SK-N-SH (cell line): ENCODE measurements around the gene ZC3H7B. TPM values are rescaled to one million over a fixed set of nuclear protein-coding genes. Genes with fewer than 3 reads are reported as not detected.

Experiments used
- CTCF ChIA-PET: fragments of 300-600, 350-600 bp; formaldehyde crosslinking; extraction: SDS; loops from one replicate; lab custom pipeline; 2021; lab: Yijun Ruan, JAX
- POLR2A ChIA-PET: fragments of 350-600 bp; sonication (Branson Sonifier 250); formaldehyde crosslinking; extraction: SDS; loops from one replicate; lab custom pipeline; 2020; ENCODE audit warnings: antibody characterized with exemption, inconsistent platforms; lab: Yijun Ruan, JAX
- DNase-seq: peaks from one replicate; pipeline ENCODE4 v3.0.0; 2012
- H2AFZ ChIP-seq: fragments of 200-600 bp; sonication (generic); 2 replicates; pipeline ENCODE4 v1.8.1; 2016; ENCODE audit warnings: antibody characterized with exemption, mild to moderate bottlenecking, low read depth
- H3F3A ChIP-seq: fragments of 200-600 bp; sonication (generic); replicated peaks from 2 replicates; pipeline ENCODE3; 2016; ENCODE audit warnings: antibody characterized with exemption, mild to moderate bottlenecking; ENCODE audit not compliant: insufficient read depth
- H3K27ac ChIP-seq, 2 experiments: fragments of 200-500 bp in 1 of 2; fragments of 200-600 bp in 1 of 2; sonication (Bioruptor generic) in 1 of 2; sonication (generic), shearing (Covaris generic) in 1 of 2; 2 replicates each; pipeline versions ENCODE4 v1.5.1 to v1.6.1; 2014 to 2016; ENCODE audit warnings: low read depth in 2 of 2, inconsistent platforms in 1 of 2, low read length in 1 of 2, mild to moderate bottlenecking in 1 of 2, mixed read lengths in 1 of 2
- H3K27me3 ChIP-seq: fragments of 200-600 bp; sonication (generic), shearing (Covaris generic); 2 replicates; pipeline ENCODE4 v1.6.1; 2016; ENCODE audit warnings: mixed run types; ENCODE audit not compliant: insufficient read depth
- H3K36me3 ChIP-seq, 2 experiments: fragments of 200-500 bp in 1 of 2; fragments of 200-600 bp in 1 of 2; sonication (Bioruptor generic) in 1 of 2; sonication (generic) in 1 of 2; replicated peaks in 1 of 2; 2 replicates each; pipeline versions ENCODE3 to v1.5.1; 2014 to 2016; ENCODE audit warnings: low read length in 1 of 2, mild to moderate bottlenecking in 1 of 2; ENCODE audit not compliant: insufficient read depth in 2 of 2, control insufficient read depth in 1 of 2
- H3K4me1 ChIP-seq, 2 experiments: fragments of 200-500 bp in 1 of 2; fragments of 200-600 bp in 1 of 2; sonication (Bioruptor generic) in 1 of 2; sonication (generic), shearing (Covaris generic) in 1 of 2; 2 replicates each; pipeline versions ENCODE4 v1.5.1 to v1.6.1; 2014 to 2016; ENCODE audit warnings: low read depth in 1 of 2, low read length in 1 of 2, mixed run types in 1 of 2; ENCODE audit not compliant: insufficient read depth in 2 of 2, control insufficient read depth in 1 of 2
- H3K4me2 ChIP-seq: fragments of 200-600 bp; sonication (generic), shearing (Covaris generic); 2 replicates; pipeline ENCODE4 v1.6.1; 2017; ENCODE audit warnings: mixed run types
- H3K4me3 ChIP-seq, 2 experiments: fragments of 200-500 bp in 1 of 2; fragments of 200-600 bp in 1 of 2; sonication (Bioruptor generic) in 1 of 2; sonication (generic), shearing (Covaris generic) in 1 of 2; 2 replicates each; pipeline versions ENCODE4 v1.5.1 to v1.8.1; 2014 to 2016; ENCODE audit warnings: low read depth in 2 of 2, inconsistent platforms in 1 of 2, low read length in 1 of 2, mild to moderate bottlenecking in 1 of 2, mixed read lengths in 1 of 2, moderate library complexity in 1 of 2
- H3K79me2 ChIP-seq: fragments of 200-600 bp; sonication (generic); 2 replicates; pipeline ENCODE4 v1.8.1; 2017; ENCODE audit warnings: mild to moderate bottlenecking; ENCODE audit not compliant: insufficient read depth
- H3K9ac ChIP-seq: fragments of 200-600 bp; sonication (generic); 2 replicates; pipeline ENCODE4 v1.6.1; 2017; ENCODE audit warnings: mixed run types
- H3K9me2 ChIP-seq: fragments of 200-600 bp; sonication (generic); 2 replicates; pipeline ENCODE4 v1.6.1; 2017; ENCODE audit warnings: mixed run types
- H3K9me3 ChIP-seq: fragments of 200-600 bp; sonication (generic); 2 replicates; pipeline ENCODE4 v1.6.1; 2017; ENCODE audit warnings: mixed run types, mild to moderate bottlenecking, moderate library complexity
- H4K20me1 ChIP-seq: fragments of 200-600 bp; sonication (generic); 2 replicates; pipeline ENCODE4 v1.6.1; 2017; ENCODE audit warnings: mild to moderate bottlenecking, mixed run types; ENCODE audit not compliant: insufficient read depth
- ELF1 ChIP-seq: IDR thresholded peaks from 2 replicates; pipeline ENCODE4 v1.4.0; 2012
- EZH2phosphoT487 ChIP-seq: fragments of 200-600 bp; sonication (generic); IDR thresholded peaks from 2 replicates; pipeline ENCODE4 v1.6.1; 2017; ENCODE audit warnings: low read depth, mixed run types, mild to moderate bottlenecking, antibody characterized with exemption, moderate library complexity, borderline replicate concordance
- FOXJ3 ChIP-seq: sonication (generic); formaldehyde crosslinking; IDR thresholded peaks from 2 replicates; pipeline ENCODE4 v1.5.1; 2020; ENCODE audit warnings: mild to moderate bottlenecking, missing genetic modification reagents
- FOXM1 ChIP-seq: IDR thresholded peaks from 2 replicates; pipeline ENCODE4 v1.4.0; 2012; ENCODE audit warnings: low read depth, mild to moderate bottlenecking
- NFIC ChIP-seq: IDR thresholded peaks from 2 replicates; pipeline ENCODE4 v1.4.0; 2012; ENCODE audit warnings: borderline replicate concordance
- NRF1 ChIP-seq: IDR thresholded peaks from 2 replicates; pipeline ENCODE4 v1.6.1; 2012; ENCODE audit warnings: low read depth, mild to moderate bottlenecking, low read length
- REST ChIP-seq: IDR thresholded peaks from 2 replicates; pipeline ENCODE4 v1.6.1; 2012; ENCODE audit warnings: mild to moderate bottlenecking, low read depth, low read length, moderate library complexity
- SMC3 ChIP-seq: IDR thresholded peaks from 2 replicates; pipeline ENCODE4 v1.6.1; 2012; ENCODE audit warnings: low read depth, low read length, improper control_type of control experiment
- TEAD4 ChIP-seq: IDR thresholded peaks from 2 replicates; pipeline ENCODE4 v1.4.0; 2012; ENCODE audit warnings: mild to moderate bottlenecking, borderline replicate concordance; ENCODE audit not compliant: insufficient read depth
- YY1 ChIP-seq: IDR thresholded peaks from 2 replicates; pipeline ENCODE4 v1.4.0; 2012; ENCODE audit warnings: low read depth, mild to moderate bottlenecking
- WGBS: methylation state at CpG from one replicate; pipeline ENCODE4 v1.1.6; 2017; ENCODE audit warnings: low lambda C conversion rate; 5-methylcytosine and 5-hydroxymethylcytosine counted together
- polyA plus RNA-seq, 3 experiments: library from polyadenylated mRNA; depleted of rRNA; stranded (reverse); fragments of >200 nt; gene quantifications; 2 replicates each; pipeline ENCODE4 v1.2.3, GENCODE V29; 2012
- TF ChIP-seq, protein P1 (sequence below): fragments of 150-350 bp; IDR thresholded peaks from 2 replicates; pipeline ENCODE4 v1.6.1; 2016; ENCODE audit warnings: mild to moderate bottlenecking, low read depth, low read length
- TF ChIP-seq, protein P2 (sequence below): fragments of 200-600 bp; sonication (generic); IDR thresholded peaks from 2 replicates; pipeline ENCODE4 v1.6.1; 2017; ENCODE audit warnings: antibody characterized with exemption, mild to moderate bottlenecking, moderate library complexity

ZC3H7B gene
- polyA plus RNA-seq, 1 of the 3 experiments (the other 2 are of a cell fraction), result 27.1 TPM

DNA sequence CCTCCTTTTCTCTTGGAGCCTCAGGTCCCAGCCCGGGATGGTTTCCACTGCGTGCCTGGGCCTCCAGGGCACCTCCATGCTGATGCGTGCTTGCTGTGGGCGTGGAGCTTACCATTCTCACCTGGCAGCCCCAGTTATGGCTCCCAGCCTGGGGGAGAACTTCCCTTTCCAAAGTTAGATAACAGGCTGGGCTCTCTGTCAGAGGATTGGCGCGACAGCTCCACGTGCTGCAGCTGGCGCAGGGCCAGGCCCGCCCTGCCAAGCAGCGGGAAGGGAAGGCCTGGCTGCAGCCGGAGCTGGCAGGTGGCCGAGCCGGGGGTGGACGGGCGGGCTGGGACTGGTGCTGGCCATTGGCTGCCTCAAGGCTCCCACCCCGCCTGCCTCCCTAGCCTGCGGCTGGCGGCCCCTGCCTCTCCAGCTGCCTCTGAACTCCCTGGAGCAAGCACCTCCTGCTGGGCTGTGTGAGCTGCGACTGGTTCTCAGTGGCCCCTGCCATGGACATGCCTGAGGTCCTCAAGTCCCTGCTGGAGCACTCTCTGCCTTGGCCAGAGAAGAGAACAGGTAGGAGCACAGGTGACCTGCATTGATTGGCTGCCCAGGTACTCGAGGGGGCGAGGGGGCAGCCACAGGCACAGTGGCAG lies 65.8 kb downstream of the ZC3H7B start (continued):
- no peak for TF ChIP-seq REST
- TF ChIP-seq YY1, result no peak
- TF ChIP-seq, protein P1, sequence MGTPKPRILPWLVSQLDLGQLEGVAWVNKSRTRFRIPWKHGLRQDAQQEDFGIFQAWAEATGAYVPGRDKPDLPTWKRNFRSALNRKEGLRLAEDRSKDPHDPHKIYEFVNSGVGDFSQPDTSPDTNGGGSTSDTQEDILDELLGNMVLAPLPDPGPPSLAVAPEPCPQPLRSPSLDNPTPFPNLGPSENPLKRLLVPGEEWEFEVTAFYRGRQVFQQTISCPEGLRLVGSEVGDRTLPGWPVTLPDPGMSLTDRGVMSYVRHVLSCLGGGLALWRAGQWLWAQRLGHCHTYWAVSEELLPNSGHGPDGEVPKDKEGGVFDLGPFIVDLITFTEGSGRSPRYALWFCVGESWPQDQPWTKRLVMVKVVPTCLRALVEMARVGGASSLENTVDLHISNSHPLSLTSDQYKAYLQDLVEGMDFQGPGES, result no peak
- no peak for TF ChIP-seq FOXM1
- TF ChIP-seq EZH2phosphoT487, result no peak
- TF ChIP-seq FOXJ3, result no peak
- TF ChIP-seq TEAD4, result no peak
- no peak for TF ChIP-seq NRF1

GRCh38 chr22:41367680-41368542 lies 66.6 kb downstream of the ZC3H7B start:
- Histone ChIP-seq H3K4me1 (peaks cover 0 to 17% of the 10 kb centered on the region in 2 experiments; a peak in 1 of 4 replicates), H3K9ac (no peak overlapping the region), H3K9me3 (no peaks in the 10 kb centered on the region), H3K27me3 (no peaks in the 10 kb centered on the region), H4K20me1 (no peaks in the 10 kb centered on the region), H3F3A (no peaks in the 10 kb centered on the region), H2AFZ (no peak overlapping the region), H3K79me2 (no peaks in the 10 kb centered on the region), H3K9me2 (no peaks in the 10 kb centered on the region), H3K4me2 (peak overlapping the region; percentile 71), H3K27ac (peak overlapping the region in 1 of 2 experiments; percentile 43; a peak in 1 of 4 replicates), H3K36me3 (no peaks in the 10 kb centered on the region), H3K4me3 (no peak overlapping the region)
- 97% methylated on average over 5 of the region's 18 CpGs for WGBS
- ChIA-PET CTCF (interaction anchor here (1.3 to 1.9 kb wide), 3 partner anchors 14 to 35 kb away, joined by 3 to 6 read pairs (median 5); partner anchors contain the start of gene TEF), POLR2A (interaction anchor here (0.9 to 1.1 kb wide), 2 partner anchors 13 to 79 kb away, joined by 3 to 4 read pairs; no protein-coding TSS in a partner anchor)
- DNase-seq, result no peak
- no peak for TF ChIP-seq ELF1
- TF ChIP-seq SMC3, result no peak
- TF ChIP-seq, protein P2, sequence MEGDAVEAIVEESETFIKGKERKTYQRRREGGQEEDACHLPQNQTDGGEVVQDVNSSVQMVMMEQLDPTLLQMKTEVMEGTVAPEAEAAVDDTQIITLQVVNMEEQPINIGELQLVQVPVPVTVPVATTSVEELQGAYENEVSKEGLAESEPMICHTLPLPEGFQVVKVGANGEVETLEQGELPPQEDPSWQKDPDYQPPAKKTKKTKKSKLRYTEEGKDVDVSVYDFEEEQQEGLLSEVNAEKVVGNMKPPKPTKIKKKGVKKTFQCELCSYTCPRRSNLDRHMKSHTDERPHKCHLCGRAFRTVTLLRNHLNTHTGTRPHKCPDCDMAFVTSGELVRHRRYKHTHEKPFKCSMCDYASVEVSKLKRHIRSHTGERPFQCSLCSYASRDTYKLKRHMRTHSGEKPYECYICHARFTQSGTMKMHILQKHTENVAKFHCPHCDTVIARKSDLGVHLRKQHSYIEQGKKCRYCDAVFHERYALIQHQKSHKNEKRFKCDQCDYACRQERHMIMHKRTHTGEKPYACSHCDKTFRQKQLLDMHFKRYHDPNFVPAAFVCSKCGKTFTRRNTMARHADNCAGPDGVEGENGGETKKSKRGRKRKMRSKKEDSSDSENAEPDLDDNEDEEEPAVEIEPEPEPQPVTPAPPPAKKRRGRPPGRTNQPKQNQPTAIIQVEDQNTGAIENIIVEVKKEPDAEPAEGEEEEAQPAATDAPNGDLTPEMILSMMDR, result 0 out of 2 replicates have a peak, but pooled peaks have one; percentile 4
- no peak for TF ChIP-seq NFIC
- TF ChIP-seq TEAD4, result no peak
